Upper lobe of right lung (tissue), 1 donor: ENCODE data around the gene SMPX. TPM values are rescaled to one million over a fixed set of nuclear protein-coding genes. Genes with fewer than 3 reads are reported as not detected.

Source experiments
- ATAC-seq: fragments of 200-7000 bp; cut with Tn5 transposase; one replicate; pipeline ENCODE4 v1.9.1; 2020; ENCODE audit warnings: mild to moderate bottlenecking, moderate library complexity
- DNase-seq: peaks from one replicate; pipeline ENCODE4 v3.0.0-alpha.2; 2020
- H3K27ac ChIP-seq: fragments of 200-600 bp; one replicate; pipeline ENCODE4 v1.8.0; 2022
- H3K27me3 ChIP-seq: fragments of 200-600 bp; one replicate; pipeline ENCODE4 v1.8.0; 2022; ENCODE audit warnings: mild to moderate bottlenecking
- H3K36me3 ChIP-seq: fragments of 200-600 bp; one replicate; pipeline ENCODE4 v1.8.0; 2022
- H3K4me1 ChIP-seq: fragments of 200-600 bp; one replicate; pipeline ENCODE4 v1.8.0; 2022
- H3K4me3 ChIP-seq: fragments of 200-600 bp; one replicate; pipeline ENCODE4 v1.8.0; 2022; ENCODE audit warnings: mild to moderate bottlenecking
- H3K9me3 ChIP-seq: fragments of 200-600 bp; one replicate; pipeline ENCODE4 v1.8.0; 2022
- intact Hi-C: fragments of 100-400 bp; cut with DNase I; formaldehyde crosslinking; loops from one replicate; pipeline ENCODE4 v1.11.0; 2022
- total RNA-seq: library from RNA; stranded (reverse); fragmentation: NEBNext Ultra II Directional; extraction: Animal tissue kit (Norgen Biotek cat#: 25700); gene quantifications from one replicate; pipeline ENCODE4 v1.2.1, GENCODE V29; 2021
- TF ChIP-seq, protein P1 (sequence below): fragments of 200-600 bp; IDR thresholded peaks from one replicate; pipeline ENCODE4 v1.8.0; 2022; ENCODE audit warnings: antibody characterized with exemption
- donor health status: DM: no; HTN: yes; CAD: no; lungs with severe emphysema.

Gene SMPX
- total RNA-seq, 1 donor from 2014 or later = not detected

DNA sequence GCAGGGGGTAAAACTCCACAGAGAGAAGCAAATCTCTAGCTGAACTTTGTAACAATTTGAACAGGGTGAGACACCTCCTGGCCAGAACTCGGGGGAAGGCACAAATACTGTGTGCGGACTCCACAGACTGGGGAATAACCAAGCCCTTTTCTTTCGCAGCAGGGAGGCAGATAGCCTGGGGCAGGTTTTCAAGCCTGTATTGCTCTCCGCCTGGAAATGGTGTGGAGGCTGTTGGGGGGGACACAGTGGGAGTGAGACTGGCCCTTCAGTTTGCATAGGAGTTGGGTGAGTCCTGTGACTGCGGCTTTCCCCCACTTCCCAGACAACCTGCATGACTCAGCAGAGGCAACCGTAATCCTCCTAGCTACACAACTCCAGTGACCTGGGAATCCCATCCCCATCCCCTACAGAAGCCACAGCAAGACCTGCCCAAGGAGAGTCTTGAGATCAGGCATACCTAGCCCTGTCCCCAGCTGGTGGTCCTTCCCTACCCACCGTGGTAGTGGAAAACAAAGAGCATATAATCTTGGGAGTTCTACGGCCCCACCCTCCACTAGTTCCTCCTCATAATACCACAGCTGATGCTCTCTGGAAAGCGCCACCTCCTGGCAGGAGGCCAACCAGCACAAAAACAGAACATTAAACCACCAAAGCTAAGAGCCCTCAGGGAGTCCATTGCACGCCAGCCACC lies 12.9 kb upstream of the SMPX start:
- Histone ChIP-seq H3K36me3 (no peaks in the 10 kb centered on the region), H3K4me1 (no peaks in the 10 kb centered on the region), H3K9me3 (no peaks in the 10 kb centered on the region), H3K27ac (no peak overlapping the region), H3K27me3 (no peaks in the 10 kb centered on the region), H3K4me3 (no peak overlapping the region)
- TF ChIP-seq, protein P1, sequence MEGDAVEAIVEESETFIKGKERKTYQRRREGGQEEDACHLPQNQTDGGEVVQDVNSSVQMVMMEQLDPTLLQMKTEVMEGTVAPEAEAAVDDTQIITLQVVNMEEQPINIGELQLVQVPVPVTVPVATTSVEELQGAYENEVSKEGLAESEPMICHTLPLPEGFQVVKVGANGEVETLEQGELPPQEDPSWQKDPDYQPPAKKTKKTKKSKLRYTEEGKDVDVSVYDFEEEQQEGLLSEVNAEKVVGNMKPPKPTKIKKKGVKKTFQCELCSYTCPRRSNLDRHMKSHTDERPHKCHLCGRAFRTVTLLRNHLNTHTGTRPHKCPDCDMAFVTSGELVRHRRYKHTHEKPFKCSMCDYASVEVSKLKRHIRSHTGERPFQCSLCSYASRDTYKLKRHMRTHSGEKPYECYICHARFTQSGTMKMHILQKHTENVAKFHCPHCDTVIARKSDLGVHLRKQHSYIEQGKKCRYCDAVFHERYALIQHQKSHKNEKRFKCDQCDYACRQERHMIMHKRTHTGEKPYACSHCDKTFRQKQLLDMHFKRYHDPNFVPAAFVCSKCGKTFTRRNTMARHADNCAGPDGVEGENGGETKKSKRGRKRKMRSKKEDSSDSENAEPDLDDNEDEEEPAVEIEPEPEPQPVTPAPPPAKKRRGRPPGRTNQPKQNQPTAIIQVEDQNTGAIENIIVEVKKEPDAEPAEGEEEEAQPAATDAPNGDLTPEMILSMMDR = no peak
- DNase-seq = no peak
- intact Hi-C loops = no loop called here
- ATAC-seq = no peak

DNA sequence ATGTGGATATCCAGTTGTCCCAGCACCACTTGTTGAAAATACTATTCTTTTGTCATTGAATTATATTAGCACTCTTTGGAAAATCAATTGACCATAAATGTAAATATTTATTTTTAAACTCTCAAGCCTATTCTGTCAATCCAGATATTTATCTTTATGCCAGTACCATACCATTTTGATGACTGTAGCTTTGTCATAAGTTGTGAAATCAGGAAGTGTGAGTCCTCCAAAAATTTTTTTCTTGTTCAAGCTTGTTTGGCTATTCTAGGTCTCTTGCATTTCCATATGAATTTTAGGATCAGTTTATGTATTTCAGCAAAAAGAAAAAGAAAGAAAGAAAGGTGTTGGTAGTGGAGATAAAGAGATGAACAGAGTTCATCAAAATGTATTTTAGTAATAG lies 8.2 kb upstream of the SMPX start:
- TF ChIP-seq, protein P1 = no peak
- Histone ChIP-seq H3K27ac (no peak overlapping the region), H3K9me3 (no peaks in the 10 kb centered on the region), H3K4me1 (no peaks in the 10 kb centered on the region), H3K4me3 (no peak overlapping the region), H3K36me3 (no peaks in the 10 kb centered on the region), H3K27me3 (no peaks in the 10 kb centered on the region)
- ATAC-seq (no peak), DNase-seq (no peak)
- intact Hi-C loops = no loop called here

- Histone ChIP-seq H3K4me3 (no peak overlapping the region), H3K9me3 (no peaks in the 10 kb centered on the region), H3K27ac (no peak overlapping the region), H3K4me1 (no peaks in the 10 kb centered on the region), H3K36me3 (no peaks in the 10 kb centered on the region), H3K27me3 (no peaks in the 10 kb centered on the region)
- DNase-seq (no peak), ATAC-seq (no peak)
- intact Hi-C loops = no loop called here
- TF ChIP-seq, protein P1 = no peak
Measured at GRCh38 chrX:21764008-21764407, 6.1 kb upstream of the SMPX start.

GRCh38 chrX:21758488-21758887 lies 572 bp upstream of the SMPX start:
- no peak overlapping the region for H3K27ac ChIP-seq
- no peaks in the 10 kb centered on the region for H3K9me3 ChIP-seq
- intact Hi-C loops = no loop called here
- no peaks in the 10 kb centered on the region for H3K4me1 ChIP-seq
- H3K36me3 ChIP-seq = no peaks in the 10 kb centered on the region
- TF ChIP-seq, protein P1 = no peak
- ATAC-seq = no peak
- no peaks in the 10 kb centered on the region for H3K27me3 ChIP-seq
- no peak for DNase-seq
- no peak overlapping the region for H3K4me3 ChIP-seq

DNA sequence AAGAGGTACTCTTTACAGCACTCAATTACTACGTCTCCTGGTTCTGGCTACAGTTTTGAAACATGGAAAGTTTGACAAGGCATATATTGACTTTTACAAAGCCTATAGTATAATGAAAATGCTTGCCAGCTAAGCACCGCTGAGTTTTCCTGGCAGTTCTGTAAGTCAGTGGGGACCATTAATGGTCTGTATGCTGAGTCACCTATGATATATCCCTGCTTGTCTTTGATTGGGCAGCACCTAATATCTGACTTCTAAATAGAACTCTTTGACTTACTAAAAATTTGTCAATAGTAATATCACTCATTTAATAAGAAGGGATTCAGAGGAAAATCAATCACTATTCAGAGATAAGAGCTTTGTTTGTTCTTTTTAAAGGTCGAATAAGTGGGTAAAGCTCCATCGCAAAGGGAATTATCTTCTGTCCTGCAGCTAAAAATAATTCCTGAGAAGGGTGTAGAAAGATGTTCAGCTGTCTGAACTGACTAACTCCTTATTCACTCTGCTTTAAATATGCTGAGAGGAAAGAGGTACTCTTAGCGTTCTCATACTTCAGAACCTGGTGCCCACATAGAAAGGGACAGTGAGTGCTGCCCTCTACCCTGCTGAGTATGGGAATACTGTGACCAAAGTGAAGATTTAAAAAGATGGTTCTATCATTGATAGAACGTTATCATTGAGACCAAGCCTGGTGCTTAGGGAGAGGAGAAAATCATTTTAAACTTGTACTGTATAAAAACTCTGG lies 959 bp downstream of the SMPX start:
- Histone ChIP-seq H3K27me3 (no peaks in the 10 kb centered on the region), H3K4me3 (no peak overlapping the region), H3K9me3 (no peaks in the 10 kb centered on the region), H3K4me1 (no peaks in the 10 kb centered on the region), H3K36me3 (no peaks in the 10 kb centered on the region), H3K27ac (no peak overlapping the region)
- ATAC-seq (no peak), DNase-seq (no peak)
- TF ChIP-seq, protein P1 = no peak
- intact Hi-C loops = no loop called here
